NCI-H226 (cell line): ENCODE results near the gene ZXDC.

Source experiments
- DNase-seq: peaks from one replicate; pipeline ENCODE4 v3.0.0-alpha.2; 2015

ZXDC gene

DNA sequence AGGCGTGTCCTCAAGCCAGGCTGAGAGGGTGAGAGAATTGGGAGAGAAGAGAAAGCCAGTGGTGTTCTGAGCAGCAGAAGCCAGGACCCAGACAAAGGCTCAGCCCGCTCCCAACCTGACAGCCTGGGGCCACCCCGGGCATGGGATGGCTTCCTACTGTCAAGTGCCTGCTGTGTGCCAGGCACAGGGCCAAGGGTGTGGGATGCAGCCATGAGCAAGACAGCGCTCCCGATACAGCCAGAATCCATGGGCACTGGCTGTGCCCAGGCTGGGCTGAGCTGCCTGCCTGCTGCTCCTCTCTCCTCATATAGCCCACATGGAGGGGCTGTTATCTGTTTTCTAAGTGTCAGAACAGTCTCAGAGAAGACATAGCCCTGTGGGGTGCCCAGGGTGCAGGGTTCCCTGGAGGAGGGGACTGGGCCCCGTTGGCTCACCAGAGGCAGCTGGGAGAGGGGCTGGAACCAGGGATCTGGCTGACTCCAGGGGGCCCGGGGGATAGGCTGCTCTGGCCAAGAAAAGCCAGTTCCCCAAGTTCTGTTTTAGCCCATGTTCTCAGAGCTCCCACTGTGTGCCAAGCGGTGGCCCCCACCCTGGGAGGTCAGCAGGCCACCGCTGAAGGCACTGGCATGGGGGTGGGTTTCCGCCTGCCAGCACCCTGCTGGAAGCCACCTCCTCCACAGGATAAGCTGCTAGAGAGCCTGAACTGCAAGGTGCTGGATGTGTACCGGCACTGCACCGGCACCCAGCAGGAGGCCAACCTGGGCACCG is 42.0 kb downstream of the ZXDC start:
- no peak for DNase-seq

DNA sequence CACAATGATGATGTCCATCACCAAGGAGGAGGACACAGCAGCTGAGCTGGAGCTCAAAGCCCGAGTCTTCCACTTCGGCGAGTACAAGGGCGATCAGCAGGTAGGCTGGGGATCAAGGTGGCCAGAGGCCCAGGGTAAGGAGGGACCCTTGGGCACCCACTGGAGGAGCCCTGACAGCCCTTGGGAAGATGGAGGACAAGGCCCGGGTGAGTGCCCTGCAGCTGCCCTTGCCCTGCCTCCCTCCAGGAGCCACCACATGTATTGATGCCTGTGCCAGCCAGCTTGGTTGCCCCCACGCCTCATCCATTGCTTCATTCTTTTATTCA is 42.6 kb downstream of the ZXDC start:
- DNase-seq: no peak

DNA sequence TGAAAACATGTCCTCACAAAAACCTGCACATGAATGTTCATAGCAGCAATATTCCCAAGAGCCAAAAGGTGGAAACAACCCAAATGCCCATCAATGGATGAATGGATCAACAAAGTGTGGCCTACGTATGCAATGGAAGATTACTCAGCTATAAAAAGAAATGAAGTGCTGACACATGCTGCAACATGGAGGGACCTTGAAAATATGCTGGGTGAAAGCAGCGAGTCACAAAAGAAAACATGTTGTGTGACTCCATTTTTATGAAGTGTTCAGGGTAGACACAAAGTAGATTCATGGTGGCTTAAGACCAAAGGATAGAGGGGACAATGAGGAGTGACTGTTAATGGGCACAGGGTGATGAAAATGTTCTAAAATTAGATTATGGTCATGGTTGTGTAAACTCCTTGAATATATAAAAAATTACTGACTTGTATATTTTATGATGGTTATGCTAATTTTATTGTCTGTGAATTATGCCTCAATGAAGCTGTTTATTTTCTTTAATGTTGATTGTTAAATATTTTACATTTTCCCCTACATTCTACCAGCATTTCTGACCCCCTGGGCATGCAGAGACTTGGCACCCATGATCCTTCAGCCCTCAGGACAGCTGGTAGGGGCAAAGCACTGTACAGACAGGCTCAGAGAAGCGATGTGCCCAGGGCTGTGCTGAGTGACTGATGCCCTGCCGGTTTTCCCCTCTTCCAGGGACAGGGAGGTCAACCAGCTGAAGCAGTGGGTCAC is 43.2 kb downstream of the ZXDC start:
- DNase-seq: no peak

DNA sequence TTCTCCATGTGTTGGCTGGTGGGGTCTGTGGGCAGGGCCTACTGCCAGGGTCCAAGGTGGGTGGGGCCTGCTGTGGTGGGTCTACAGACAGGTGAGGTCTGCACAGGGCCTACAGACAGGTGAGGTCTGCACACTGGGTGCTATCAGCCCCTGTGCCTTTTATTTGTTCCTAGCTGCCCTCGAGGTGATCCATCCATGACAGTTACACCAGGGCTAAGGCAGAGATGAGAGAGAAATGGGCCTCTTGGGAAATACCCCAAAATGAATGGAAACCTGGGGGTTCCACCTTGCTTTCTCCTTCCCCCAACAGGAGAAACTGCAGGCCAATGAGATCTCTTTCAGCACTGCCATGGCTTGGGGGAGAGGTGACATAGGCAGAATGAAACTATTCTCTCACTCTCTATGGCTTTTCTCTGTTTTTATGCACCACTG is 44.6 kb downstream of the ZXDC start:
- DNase-seq: no peak

DNA sequence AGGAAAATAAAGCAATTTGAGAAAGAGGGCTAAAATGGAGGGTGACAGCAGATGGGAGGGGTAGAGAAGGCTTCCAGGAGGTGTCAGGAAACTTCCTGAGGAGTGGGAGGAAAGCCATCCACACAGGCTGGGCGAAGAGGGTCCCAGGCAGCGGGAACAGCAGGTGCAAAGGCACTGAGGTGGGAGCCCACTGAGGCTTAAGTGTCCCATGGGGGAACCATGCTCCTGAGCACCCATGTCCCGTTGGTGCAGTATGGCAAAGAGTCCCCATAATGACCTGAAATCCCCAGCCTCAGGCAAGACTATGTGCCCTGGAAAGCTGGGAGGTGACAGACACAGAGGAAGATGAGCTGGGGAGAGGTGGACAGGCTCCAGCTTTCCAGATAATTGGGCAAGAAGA is 50.9 kb downstream of the ZXDC start:
- no peak for DNase-seq

DNA sequence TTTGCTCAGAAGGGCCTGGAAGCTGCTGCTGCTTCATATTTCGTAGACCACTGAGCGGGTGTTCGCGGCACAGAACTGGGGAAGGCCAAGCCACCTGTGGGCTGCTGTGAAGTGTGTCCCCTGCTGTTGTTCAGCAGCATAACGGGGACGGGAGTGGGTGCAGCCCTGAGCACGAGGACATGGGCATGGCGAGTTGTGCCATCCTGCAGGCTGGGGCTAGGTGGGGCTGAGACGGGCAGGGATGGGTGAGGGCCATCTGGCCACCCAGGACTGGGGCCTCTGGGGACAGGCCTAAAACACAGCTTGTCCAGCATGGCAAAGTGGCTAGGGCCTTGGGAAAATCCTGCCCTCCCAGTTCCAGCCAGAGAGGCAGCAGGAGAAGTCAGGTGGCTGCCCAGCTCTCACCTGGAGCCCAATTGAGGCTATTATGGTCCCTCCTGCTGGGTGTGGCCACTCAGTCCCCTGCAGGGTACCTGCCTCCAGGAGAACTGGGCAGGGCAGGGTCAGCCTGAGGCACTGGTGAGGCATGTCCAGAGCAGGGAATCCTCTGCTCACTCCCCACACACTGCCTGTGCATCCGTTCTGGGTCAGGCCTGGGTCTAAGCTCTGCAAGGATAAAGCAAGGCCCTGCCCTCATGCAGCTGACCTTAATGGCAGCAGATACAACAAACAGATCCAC is 51.5 kb downstream of the ZXDC start:
- DNase-seq: no peak

DNA sequence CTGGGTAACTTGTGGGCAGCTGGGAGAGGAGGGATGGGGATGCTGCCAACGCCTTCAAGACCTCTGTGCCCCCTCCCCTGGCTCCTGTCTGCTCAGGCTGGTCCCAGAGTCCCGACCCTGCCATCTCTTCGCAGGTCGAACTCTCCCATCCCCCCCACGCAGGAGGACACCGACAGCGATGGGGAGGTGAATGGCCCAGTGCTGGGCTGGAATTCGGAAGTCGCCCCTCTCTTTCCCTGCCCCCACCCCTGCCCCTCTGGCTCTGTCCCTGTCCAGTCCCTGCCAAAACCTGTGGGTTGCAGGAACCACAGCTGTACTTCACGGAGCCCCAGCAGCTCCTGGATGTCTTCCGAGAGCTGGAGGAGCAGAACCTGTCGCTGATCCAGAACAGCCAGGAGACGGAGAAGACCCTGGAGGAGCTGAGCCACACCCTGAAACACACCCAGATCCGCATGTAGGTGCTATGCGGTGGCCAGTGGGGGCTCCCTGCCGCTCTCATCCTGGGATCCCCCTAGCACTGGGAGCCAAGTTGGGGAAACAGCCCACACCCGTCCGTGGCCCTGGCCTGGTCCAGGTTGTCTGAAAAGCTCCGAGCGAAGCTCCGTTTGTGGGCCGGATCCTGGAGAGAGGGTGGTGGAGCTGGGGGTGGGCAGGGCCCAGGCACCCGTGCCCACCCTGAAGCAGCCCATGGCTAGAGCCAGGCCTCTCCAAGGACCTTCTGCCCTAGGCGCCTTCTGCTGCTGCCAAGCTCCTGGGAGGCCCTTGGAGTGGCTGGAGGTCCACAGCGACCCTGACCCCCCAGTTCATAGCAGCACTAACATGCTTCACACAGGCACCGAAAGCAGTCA is 52.3 kb downstream of the ZXDC start:
- DNase-seq: no peak

DNA sequence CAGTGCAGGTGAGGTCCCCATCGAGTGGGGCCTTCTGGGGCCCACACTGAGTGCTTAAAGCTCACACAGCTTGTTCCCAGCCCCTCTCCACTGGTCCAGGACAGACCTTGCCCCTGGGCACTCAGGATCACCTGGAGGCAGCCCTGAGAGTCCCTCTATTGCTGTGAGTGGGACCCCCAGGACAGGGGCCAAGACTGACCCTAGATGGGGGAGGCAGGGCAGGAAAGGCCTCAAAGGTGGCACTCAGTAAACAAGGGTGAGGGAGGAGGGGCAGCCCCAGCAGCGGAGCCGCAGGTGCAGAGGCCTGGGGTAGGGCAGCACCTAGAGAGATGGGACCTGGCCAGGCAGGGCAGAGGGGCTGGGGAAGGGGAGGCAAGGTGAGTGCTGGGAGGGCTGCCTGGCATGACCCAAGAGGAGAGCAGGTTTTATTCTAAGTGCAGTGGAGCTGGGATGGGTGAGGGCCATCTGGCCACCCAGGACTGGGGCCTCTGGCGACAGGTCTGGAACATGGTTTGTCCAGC is 53.1 kb downstream of the ZXDC start:
- no peak for DNase-seq

DNA sequence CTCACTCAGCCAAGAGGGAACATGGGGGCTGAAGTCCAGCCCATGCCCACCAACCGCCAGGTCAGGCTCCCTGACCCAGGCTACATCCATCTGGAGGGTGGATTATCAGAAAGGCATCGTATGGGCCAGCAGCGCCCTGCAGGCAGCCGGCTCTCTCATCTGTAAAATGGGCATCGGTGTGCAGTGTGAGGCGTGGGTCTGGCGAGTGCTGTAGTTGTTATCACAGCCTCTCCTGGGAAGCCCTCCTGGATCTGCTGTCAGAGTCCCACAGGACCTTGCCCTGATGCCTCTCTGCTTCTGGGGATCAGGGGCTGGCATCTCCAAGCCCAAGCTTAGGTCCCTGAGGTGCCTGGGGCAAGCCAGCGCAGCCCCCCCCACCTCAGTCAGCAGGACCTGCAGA is 53.6 kb downstream of the ZXDC start:
- DNase-seq: no peak

DNA sequence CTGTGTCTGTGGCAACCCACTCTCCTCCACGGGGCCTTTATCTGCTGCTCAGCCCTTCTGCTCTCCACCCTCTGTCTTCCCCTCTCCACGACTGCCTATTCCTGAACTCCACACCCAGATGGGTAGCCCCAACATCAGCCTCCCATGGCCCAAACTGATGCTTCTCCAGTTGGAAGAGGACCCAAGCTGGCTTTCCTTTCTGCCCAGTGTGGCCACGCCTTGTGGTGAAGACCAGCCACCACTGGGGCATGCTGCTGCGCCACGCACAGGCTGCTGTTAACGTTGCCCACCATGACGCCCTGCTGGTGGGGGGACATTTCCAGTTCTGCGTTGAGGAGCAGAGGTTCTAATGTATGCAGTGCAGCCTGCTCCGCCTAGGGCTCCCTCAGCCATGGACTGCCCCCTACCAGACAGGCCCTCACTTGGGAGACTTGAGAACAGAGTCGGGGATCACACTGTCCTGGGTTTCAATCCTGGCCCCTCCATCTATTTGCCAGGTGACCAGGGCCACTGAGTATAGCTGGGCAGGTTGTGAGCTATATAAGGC is 54.0 kb downstream of the ZXDC start:
- DNase-seq: no peak

DNA sequence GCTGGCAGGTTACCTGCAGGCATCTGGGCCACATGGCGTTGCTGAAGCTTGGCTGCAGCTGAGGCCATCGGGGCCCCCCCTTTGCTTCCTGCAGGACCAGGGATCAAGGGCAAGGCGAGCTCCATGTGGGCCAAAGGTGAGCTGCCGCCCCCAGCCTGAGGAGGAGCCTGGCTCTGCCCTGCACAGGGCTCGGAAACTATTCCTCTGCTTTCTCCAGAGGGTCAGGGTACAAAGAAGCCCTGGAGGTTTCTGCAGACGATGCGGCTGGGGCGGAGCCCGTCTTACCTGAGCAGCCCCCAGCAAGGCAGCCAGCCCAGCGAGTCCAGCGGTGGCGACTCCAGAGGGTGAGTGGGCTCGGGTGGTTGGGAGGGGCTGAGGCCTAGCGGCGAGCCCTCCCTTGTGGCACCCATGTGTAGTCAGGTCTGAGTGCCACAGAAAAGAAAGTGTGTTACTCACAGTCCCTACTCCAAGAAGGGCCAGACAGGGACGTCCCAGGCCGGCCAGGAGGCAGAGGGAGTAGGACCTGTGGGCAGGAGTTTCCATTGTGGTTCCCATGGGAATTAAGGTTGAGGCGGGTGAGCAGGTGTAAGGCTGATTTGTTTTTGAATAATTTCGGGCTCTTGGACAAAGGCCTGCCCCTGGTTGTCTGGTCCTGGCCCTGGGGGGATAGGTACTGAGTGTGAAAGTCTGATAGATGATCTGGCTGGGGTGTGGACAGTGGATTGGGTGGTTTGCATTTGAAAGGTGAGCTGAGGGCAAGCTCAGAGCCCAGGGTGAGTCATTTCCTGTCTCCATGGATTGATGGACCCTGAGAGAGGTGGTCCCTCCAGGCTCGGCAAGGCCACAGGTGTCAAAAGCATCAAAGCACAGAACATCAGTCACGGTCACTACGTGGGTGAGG is 55.6 kb downstream of the ZXDC start:
- no peak for DNase-seq

DNA sequence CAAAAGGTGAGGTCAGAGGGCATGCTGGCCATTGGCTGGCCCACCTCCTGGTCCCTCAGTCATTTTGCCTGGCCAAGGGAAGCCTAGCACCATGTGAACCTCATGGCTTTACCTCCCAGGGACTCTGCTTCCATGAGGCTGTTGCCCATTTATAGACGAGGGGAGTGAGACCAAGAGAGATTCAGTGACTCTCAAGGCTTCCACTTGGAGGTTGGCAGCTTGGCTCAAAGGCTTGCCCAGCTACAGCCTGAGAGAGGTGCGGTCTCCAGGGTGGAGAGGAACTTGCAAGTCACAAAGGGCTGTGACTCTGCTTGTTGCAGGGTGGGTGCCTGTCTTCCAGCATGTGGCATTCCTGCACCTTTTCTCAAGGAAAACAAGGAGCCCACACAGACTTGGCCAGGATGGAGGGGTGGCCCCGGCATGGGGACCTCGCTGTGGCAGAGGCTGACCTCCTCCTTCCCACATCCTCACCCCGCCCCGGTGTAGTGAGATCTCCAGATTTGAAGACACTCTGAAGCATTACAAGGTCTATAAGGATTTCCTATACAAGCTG is 56.5 kb downstream of the ZXDC start:
- no peak for DNase-seq

DNA sequence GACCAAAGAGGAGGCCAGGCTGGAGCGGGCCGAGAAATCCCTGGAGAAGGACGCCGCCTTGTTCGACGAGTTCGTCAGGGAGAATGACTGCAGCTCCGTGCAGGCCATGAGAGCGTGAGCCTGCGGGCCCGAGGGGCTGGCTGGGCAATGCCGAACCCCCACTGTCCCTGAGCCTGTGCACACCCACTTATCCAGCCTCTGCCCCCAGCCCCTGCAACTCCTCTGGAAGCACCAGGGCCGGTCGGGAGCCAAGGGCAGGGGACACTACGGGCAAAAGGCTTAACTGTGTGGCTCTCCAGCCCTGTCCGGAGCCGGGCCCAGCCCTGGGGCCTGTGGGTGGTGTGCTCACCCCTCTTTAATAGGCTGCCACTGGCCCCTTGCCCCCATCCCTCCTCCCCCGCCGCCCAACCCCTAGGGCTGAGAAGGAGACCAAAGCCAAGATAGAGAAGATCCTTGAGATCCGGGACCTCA is 57.0 kb downstream of the ZXDC start:
- DNase-seq: no peak

DNA sequence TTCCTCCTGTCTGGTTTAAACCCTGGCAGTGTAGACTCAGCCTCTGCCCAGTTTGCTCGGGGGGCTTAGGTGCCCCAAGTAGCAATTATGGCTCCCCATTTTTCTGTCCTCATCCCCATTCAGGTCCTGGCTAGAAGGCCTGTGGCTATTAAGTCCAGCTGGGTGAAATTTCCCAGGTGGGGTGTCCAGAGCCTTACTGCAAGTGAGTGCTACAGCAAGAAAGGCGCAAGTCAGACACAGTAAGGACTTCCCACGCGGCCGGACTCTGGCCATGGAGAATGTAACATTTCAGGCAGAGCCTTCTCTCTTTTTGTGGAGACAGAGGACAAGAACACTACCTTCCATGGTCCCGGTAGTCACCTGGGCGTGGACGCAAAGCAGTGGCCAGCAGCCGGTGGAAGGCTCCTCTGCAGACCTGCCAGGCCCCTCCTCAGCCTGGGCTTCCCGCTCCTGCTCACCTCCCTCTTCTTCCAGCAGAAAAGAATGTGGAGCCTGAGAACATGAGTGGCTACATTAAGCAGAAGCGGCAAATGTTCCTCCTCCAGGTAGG is 57.6 kb downstream of the ZXDC start:
- DNase-seq: no peak

DNA sequence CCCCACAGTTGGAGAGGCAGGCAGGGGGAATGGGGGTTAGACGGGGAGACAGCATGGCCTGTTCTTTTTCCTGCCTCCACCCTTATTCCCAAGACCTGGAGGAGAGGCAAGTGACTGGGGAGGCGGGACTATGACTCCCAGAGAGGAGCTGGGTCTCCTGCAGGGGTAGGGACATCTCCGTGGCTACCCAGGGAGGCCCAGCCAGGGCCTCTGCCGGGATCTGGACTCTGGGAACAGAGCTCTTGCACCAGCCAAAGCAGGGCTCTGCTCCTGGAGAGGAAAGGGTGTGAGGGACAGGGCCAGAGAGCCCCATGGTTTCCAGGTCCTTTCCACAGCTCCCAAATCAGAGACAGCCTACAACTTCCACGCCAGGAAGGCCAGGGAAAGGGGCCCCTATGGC is 58.2 kb downstream of the ZXDC start:
- DNase-seq: no peak

DNA sequence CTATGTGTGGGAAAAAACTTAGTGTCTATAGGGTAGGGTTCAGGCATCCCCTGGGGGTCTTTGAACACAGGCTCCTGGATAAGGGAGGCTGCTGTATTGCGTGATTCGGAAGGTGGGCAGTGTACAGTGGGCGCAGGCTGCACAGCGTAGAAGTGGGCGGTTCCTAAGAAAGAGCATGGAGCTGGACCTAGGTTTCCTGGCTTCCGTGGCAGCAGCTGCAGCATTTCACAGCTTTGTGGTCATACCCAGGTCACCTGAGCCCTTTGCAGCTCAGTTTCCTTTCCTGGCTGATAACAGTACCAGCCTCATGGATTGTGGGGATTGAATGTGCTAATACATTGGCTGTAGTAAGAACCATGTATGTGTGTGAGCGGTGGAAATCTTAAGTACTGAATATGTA is 58.7 kb downstream of the ZXDC start:
- DNase-seq: no peak

DNA sequence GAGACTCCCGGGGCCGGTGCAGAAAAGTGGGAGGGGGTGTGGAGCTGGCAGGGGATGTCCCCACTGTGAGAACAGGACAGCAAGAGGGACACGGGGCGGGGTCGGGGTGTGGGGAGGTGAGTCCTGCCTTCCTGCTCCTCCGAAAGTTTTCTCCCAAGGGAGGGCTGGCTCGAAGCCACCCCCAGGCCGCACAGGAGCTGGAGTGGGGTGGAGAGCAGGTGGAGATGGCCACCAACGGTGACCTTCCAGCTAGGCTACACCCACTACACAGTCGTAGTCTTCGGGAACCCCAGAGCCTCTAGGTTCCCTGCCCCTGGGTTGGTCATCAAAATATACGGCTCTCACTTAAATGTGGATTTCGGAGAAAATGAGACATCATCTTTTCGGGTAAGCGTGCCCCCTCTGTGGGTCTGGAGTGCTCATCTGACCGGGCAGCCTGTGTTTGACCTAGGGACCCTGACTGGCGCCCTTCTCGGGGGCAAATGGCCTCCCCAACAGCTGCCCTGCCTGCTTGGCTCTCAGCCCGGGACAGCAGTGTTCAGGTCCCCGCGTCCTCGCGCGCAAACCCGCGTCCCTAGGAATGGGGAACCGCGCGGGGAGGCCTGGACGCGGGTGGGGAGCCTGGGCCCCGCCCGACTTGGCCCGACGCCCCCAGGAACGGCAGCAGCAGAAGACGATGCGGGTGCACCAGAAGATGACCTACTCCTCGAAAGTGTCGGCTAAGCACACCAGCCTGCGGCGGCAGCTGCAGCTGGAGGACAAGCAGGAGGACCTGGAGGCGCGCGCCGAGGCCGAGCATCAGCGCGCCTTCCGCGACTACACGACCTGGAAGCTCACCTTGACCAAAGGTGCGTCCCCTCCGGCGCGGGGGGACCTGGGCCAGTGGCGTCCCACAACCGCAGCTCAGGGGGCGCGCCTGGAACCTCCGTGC is 59.8 kb downstream of the ZXDC start:
- no peak for DNase-seq

DNA sequence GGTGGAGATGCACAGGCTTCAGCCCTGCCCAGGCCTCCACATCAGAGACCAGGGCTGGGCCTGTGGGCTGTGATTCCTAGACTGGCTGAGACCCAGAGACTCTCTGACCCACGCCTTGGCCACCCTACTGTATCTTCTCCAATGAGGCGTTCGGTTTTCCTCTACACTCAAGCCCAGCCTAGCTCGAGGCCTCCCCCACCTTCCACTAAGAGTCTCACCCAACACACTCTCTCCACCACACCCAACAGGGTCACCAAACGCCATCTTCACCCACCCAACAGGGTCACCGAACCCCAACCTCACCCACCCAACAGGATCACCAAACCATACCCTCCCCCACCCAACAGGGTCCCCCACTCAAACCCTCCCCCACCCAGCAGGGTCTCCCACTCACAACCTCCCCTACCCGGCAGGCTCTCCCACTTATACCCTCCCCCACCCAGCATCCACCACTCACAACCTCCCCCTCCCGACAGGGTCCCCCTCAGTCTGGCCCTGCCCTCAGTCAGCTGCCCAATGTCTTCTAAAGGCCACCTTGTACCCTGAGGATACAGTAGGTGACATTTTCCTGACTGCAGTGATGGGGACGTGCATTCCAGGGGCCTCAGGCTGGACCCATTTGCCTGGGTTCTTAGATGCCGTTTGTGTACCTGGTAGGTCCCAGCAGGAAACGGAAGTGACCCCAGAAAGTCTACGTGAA is 60.6 kb downstream of the ZXDC start:
- DNase-seq: no peak

DNA sequence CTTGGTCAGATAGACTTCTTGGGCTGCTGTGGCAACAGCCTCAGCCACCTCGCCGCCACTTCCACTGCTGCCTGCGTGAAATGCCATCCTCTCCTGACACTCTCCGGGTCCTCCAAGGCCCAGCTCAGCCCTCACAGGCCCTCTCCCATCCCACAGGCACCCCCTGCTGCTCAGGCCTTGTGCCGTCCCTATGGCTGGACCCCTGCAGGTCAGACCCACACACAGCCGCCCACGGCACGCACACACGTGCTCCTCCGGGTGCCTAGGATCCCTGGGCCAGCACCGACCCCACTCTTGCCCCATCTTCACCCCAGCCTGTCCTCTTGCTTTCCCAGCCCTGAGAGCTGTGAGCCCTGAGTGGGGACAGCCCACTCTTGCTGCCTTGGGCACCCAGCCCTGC is 61.3 kb downstream of the ZXDC start:
- no peak for DNase-seq
